ENCODE measurements around the gene RDX.

DNA sequence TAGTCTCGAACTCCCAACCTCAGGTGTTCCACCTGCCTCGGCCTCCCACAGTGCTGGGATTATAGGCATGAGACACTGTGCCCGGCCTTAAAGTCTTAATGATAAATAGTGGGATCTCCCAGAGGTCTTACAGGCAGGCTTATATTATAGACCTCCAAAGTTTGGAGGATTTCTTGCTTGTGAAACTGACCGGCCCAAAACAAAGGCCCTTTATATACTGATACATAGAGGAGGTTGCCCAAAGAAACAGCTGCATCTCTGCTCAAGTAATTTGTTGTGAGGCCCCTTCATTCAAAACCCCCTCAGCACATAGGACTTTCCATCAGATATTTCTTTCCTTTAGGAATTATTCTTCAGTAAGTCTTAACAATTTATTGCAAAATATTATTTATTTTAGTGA is 27.4 kb upstream of the RDX start:
- TF ChIP-seq, protein P1, sequence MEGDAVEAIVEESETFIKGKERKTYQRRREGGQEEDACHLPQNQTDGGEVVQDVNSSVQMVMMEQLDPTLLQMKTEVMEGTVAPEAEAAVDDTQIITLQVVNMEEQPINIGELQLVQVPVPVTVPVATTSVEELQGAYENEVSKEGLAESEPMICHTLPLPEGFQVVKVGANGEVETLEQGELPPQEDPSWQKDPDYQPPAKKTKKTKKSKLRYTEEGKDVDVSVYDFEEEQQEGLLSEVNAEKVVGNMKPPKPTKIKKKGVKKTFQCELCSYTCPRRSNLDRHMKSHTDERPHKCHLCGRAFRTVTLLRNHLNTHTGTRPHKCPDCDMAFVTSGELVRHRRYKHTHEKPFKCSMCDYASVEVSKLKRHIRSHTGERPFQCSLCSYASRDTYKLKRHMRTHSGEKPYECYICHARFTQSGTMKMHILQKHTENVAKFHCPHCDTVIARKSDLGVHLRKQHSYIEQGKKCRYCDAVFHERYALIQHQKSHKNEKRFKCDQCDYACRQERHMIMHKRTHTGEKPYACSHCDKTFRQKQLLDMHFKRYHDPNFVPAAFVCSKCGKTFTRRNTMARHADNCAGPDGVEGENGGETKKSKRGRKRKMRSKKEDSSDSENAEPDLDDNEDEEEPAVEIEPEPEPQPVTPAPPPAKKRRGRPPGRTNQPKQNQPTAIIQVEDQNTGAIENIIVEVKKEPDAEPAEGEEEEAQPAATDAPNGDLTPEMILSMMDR (IDR thresholded peaks at IDR 0.05), result no peak
- TF ChIP-seq POLR2AphosphoS5 (IDR thresholded peaks at IDR 0.05; ENCODE audit: insufficient read depth in 1 of 2, low read depth in 1 of 2), result no peak
